ENCODE results near the gene EQTN. TPM values are rescaled to one million over a fixed set of nuclear protein-coding genes. Genes with fewer than 3 reads are reported as not detected.

Gene EQTN
- total and polyA plus RNA-seq, 2 of the 4 experiments (the other 2 are of a cell fraction): not detected

- TF ChIP-seq MXI1 (IDR thresholded peaks at IDR 0.05; ENCODE audit: borderline replicate concordance, low read depth, low read length) (no peak), BHLHE40 (IDR thresholded peaks at IDR 0.05; ENCODE audit: low read depth, low read length) (no peak), NFE2L2 (IDR thresholded peaks at IDR 0.05; ENCODE audit: low read depth, low read length) (no peak), FOS (IDR thresholded peaks at IDR 0.05; ENCODE audit: low read depth, low read length) (no peak), RAD21 (IDR thresholded peaks at IDR 0.05; ENCODE audit: low read length) (no peak)
- Histone ChIP-seq H3K27ac (ENCODE audit: insufficient read depth, low read length) (no peak overlapping the region), H3K4me1 (ENCODE audit: control insufficient read depth, insufficient read depth, low read length) (no peaks in the 10 kb centered on the region; the same call in 1 of the 2 replicates), H3K27me3 (ENCODE audit: control insufficient read depth, insufficient read depth, low read length) (peaks cover 35% of the 10 kb centered on the region), H2AK9ac (replicated peaks; ENCODE audit: low read depth, low read length, poor library complexity) (no peak overlapping the region), H4K91ac (ENCODE audit: insufficient read depth, low read depth, low read length) (no peak overlapping the region), H3K4me2 (ENCODE audit: low read depth, low read length) (no peak overlapping the region), H3K18ac (ENCODE audit: low read depth, low read length) (no peak overlapping the region), H4K8ac (ENCODE audit: low read depth in 2 of 2, low read length in 2 of 2) (no peak overlapping the region), H2BK5ac (ENCODE audit: low read depth, low read length, poor library complexity, severe bottlenecking) (no peak overlapping the region), H3K4me3 (ENCODE audit: insufficient read depth, low read depth, low read length) (no peak overlapping the region), H3K23ac (ENCODE audit: low read depth, low read length) (no peak overlapping the region), H4K20me1 (ENCODE audit: insufficient read depth, low read length) (no peaks in the 10 kb centered on the region), H3K79me1 (ENCODE audit: low read depth in 1 of 2, low read length in 2 of 2) (no peaks in the 10 kb centered on the region), H3K4ac (ENCODE audit: low read depth, low read length) (no peak overlapping the region), H2AK5ac (ENCODE audit: low read depth, low read length) (no peak overlapping the region), H3K9me3 (ENCODE audit: control insufficient read depth, insufficient read depth, low read length) (no peaks in the 10 kb centered on the region), H3K9me1 (ENCODE audit: insufficient read depth, low read length) (no peaks in the 10 kb centered on the region; the same call in 1 of the 2 replicates), H3K9ac (ENCODE audit: low read depth, low read length) (no peak overlapping the region), H2AFZ (replicated peaks; ENCODE audit: low read length, poor library complexity) (no peak overlapping the region), H2BK20ac (ENCODE audit: low read depth, low read length) (no peak overlapping the region), H2BK120ac (ENCODE audit: low read depth, low read length) (no peak overlapping the region), H3K14ac (replicated peaks; ENCODE audit: low read depth, low read length) (no peak overlapping the region), H3K36me3 (ENCODE audit: control insufficient read depth, insufficient read depth, low read length) (no peaks in the 10 kb centered on the region), H4K5ac (ENCODE audit: low read depth, low read length) (no peak overlapping the region), H2BK15ac (ENCODE audit: low read depth, low read length) (no peak overlapping the region), H3K56ac (ENCODE audit: extremely low read depth, insufficient read depth, low read length) (no peak overlapping the region)
- DNase-seq: no peak
- in situ Hi-C loops (cut with MboI; ENCODE audit: low sequenced_read_pairs): no loop called here
- WGBS, 2 experiments (ENCODE audit: extremely low coverage in 2 of 2, insufficient read length in 1 of 2): 100% methylated on average over 1 of the region's 10 CpGs; no CpG with 5 or more reads in 1 of the 2 experiments
- intact Hi-C loops (cut with micrococcal nuclease): no loop called here
- BruUV-seq (replicated peaks): no TSS peak
- POLR2A ChIA-PET (ENCODE audit: unreplicated experiment): no interaction called here
- CTCF ChIA-PET: no interaction called here
- dilution Hi-C loops (cut with HindIII; ENCODE audit: low sequenced_read_pairs, unreplicated experiment): no loop called here
- ATAC-seq (ENCODE audit: low read depth): no peak
Measured at GRCh38 chr9:27336829-27337228, 39.9 kb upstream of the EQTN start.

Data from IMR-90 (cell line).